ENCODE data around the gene XRCC5. TPM values are rescaled to one million over a fixed set of nuclear protein-coding genes. Genes with fewer than 3 reads are reported as not detected.

Gene XRCC5
- total and polyA plus RNA-seq, 2 donors (not counting 3 experiments of a cell fraction or from before 2014, with no cell fraction given): 267 to 319 TPM

DNA sequence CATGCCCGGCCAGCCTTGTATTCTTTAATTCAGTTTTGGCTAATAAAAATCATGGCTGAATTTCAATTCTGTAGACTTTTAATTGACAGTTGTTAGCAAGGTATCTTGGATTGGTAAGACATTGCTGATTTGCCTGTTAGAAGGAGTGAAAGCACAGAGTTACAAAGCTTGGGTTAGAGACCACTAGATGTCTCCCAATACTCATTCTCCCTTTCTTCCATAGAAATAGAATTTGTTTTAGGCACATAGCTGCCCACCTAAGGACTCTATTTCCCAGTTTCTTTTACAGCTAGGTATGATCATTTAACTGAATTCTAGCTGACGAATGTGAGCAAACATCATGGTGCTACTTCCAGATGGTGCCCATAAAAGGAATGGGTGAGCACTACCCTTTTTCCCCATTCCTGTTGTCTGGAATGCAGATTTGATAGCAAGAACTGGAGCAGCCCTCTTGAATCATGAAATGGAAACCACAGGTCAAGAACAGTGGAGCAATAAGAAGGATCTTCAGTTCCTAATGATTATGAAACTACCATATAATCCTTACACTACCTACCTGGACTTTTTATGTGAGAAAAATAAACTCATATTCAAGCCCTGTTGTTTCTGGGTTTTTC, 45.0 kb upstream of the XRCC5 start:
- Histone ChIP-seq H3K79me2 (ENCODE audit: control insufficient read depth, insufficient read depth, low read length) (no peaks in the 10 kb centered on the region), H2AFZ (ENCODE audit: low read depth, low read length) (no peak overlapping the region), H3K27ac (ENCODE audit: insufficient read depth, low read depth, low read length) (no peak overlapping the region), H3K4me1 (ENCODE audit: control insufficient read depth, extremely low read depth, insufficient read depth, low read length) (no peaks in the 10 kb centered on the region), H3K4me2 (ENCODE audit: insufficient read depth, low read length) (no peak overlapping the region), H3K9me3 (replicated peaks; ENCODE audit: control insufficient read depth, insufficient read depth, low read length) (no peaks in the 10 kb centered on the region), H3K4me3 (replicated peaks in 1 of 3; ENCODE audit: insufficient read depth in 1 of 3, low read depth in 1 of 3, low read length in 3 of 3) (no peak overlapping the region), H3K9ac (replicated peaks; ENCODE audit: extremely low read depth, insufficient read depth, low read length) (no peak overlapping the region), H4K20me1 (replicated peaks; ENCODE audit: control insufficient read depth, extremely low read depth, insufficient read depth, low read length) (no peaks in the 10 kb centered on the region), H3K36me3 (ENCODE audit: control insufficient read depth in 2 of 2, extremely low read depth in 1 of 2, insufficient read depth in 2 of 2, low read length in 2 of 2) (no peaks in the 10 kb centered on the region), H3K27me3 (ENCODE audit: control insufficient read depth in 2 of 2, insufficient read depth in 2 of 2, low read length in 2 of 2) (no peaks in the 10 kb centered on the region), H3K9me1 (replicated peaks; ENCODE audit: control insufficient read depth, extremely low read depth, insufficient read depth, low read length) (no peaks in the 10 kb centered on the region)
- POLR2A ChIA-PET: no interaction called here
- FAIRE-seq (no peak), DNase-seq (ENCODE audit: low read depth, low spot score) (no peak)
- no TSS peak for BruUV-seq (replicated peaks)
- intact Hi-C loops (cut with micrococcal nuclease) (no loop called here), dilution Hi-C loops (cut with MboI; ENCODE audit: extremely low pct_ligation_motif_present, low sequenced_read_pairs) (no loop called here)
- CTCF ChIA-PET: no interaction called here
- TF ChIP-seq FOS (IDR thresholded peaks at IDR 0.05; ENCODE audit: borderline replicate concordance, insufficient read depth, low read length) (no peak), EZH2 (IDR thresholded peaks at IDR 0.05; ENCODE audit: borderline replicate concordance, low read depth, low read length, severe bottlenecking) (no peak), MYC (IDR thresholded peaks at IDR 0.05; ENCODE audit: low read depth, low read length) (no peak), POLR2AphosphoS5 (IDR thresholded peaks at IDR 0.05; ENCODE audit: insufficient read depth, low read depth, low read length) (no peak), GATA2 (IDR thresholded peaks at IDR 0.05; ENCODE audit: insufficient read depth, insufficient read length, low read depth, low read length) (no peak), POLR2A (IDR thresholded peaks at IDR 0.05; ENCODE audit: low read depth, low read length) (no peak), JUN (IDR thresholded peaks at IDR 0.05; ENCODE audit: borderline replicate concordance, insufficient read depth, insufficient read length, low read depth) (no peak)
- TF ChIP-seq, protein P1, sequence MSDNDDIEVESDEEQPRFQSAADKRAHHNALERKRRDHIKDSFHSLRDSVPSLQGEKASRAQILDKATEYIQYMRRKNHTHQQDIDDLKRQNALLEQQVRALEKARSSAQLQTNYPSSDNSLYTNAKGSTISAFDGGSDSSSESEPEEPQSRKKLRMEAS (IDR thresholded peaks at IDR 0.05; ENCODE audit: insufficient read depth, insufficient read length): no peak
- TF ChIP-seq, protein P2, sequence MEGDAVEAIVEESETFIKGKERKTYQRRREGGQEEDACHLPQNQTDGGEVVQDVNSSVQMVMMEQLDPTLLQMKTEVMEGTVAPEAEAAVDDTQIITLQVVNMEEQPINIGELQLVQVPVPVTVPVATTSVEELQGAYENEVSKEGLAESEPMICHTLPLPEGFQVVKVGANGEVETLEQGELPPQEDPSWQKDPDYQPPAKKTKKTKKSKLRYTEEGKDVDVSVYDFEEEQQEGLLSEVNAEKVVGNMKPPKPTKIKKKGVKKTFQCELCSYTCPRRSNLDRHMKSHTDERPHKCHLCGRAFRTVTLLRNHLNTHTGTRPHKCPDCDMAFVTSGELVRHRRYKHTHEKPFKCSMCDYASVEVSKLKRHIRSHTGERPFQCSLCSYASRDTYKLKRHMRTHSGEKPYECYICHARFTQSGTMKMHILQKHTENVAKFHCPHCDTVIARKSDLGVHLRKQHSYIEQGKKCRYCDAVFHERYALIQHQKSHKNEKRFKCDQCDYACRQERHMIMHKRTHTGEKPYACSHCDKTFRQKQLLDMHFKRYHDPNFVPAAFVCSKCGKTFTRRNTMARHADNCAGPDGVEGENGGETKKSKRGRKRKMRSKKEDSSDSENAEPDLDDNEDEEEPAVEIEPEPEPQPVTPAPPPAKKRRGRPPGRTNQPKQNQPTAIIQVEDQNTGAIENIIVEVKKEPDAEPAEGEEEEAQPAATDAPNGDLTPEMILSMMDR (IDR thresholded peaks at IDR 0.05; ENCODE audit: extremely low read depth in 1 of 2, insufficient read depth in 1 of 2, low read depth in 1 of 2, low read length in 2 of 2): no peak

All from endothelial cell of umbilical vein (primary cell).